ENCODE data around the gene PARK7.

The PARK7 gene

GRCh38 chr1:8025671-8026144, 64.2 kb downstream of the PARK7 start:
- DNase-seq: no peak

- DNase-seq: peak; percentile 51
Measured at GRCh38 chr1:8026153-8026975, 64.9 kb downstream of the PARK7 start, which contains the start of gene ERRFI1. Gene ERRFI1 (minus strand): TSS chr1:8026309. CDS start chr1:8015619, 10,690 bp downstream.

GRCh38 chr1:8026976-8027747, 65.7 kb downstream of the PARK7 start:
- no peak for DNase-seq

GRCh38 chr1:8027748-8028570, 66.4 kb downstream of the PARK7 start:
- DNase-seq: no peak

- DNase-seq: no peak
Measured at GRCh38 chr1:8028571-8028910, 67.0 kb downstream of the PARK7 start.

GRCh38 chr1:8031176-8031785, 69.8 kb downstream of the PARK7 start:
- DNase-seq: no peak

- DNase-seq: no peak
Measured at GRCh38 chr1:8032366-8032910, 70.9 kb downstream of the PARK7 start.

GRCh38 chr1:8033322-8033721, 71.8 kb downstream of the PARK7 start:
- no peak for DNase-seq
